HEK293 (cell line): ENCODE measurements around the gene PRELID1.

ENCODE experiments used
- CTCF ChIA-PET: fragments of 350-600 bp; formaldehyde crosslinking; extraction: SDS; loops from one replicate; lab custom pipeline; 2021; ENCODE audit warnings: antibody characterized with exemption; lab: Yijun Ruan, JAX
- POLR2A ChIA-PET: fragments of 300-600 bp; formaldehyde crosslinking; extraction: SDS; loops from one replicate; lab custom pipeline; 2020; ENCODE audit warnings: antibody characterized with exemption, inconsistent platforms; lab: Yijun Ruan, JAX
- H3K27ac ChIP-seq: fragments of 200-500 bp; sonication (Bioruptor generic); 2 replicates; pipeline ENCODE4 v1.5.1; 2014; ENCODE audit warnings: low read depth, low read length, control low read depth, inconsistent platforms; ENCODE audit errors: extremely low read depth
- H3K36me3 ChIP-seq, 2 experiments: fragments of 200-500 bp in 1 of 2; sonication (Bioruptor generic) in 1 of 2; 1 replicate in 1 of 2; 2 replicates in 1 of 2; pipeline ENCODE4 v1.5.1; 2014 to 2017; ENCODE audit warnings: inconsistent platforms in 2 of 2, low read length in 2 of 2; ENCODE audit not compliant: control insufficient read depth in 2 of 2, insufficient read depth in 1 of 2
- H3K4me1 ChIP-seq: fragments of 200-500 bp; sonication (Bioruptor generic); 2 replicates; pipeline ENCODE4 v1.5.1; 2014; ENCODE audit warnings: mild to moderate bottlenecking, low read length, inconsistent platforms; ENCODE audit not compliant: control insufficient read depth, insufficient read depth
- H3K4me3 ChIP-seq: 2 replicates; pipeline ENCODE4 v1.5.1; 2011; ENCODE audit warnings: low read depth, mild to moderate bottlenecking, control low read depth, low read length, moderate library complexity
- H3K9me3 ChIP-seq: fragments of 200-500 bp; sonication (Bioruptor generic); 2 replicates; pipeline ENCODE4 v1.5.1; 2014; ENCODE audit warnings: low read depth, low read length, inconsistent platforms; ENCODE audit not compliant: control insufficient read depth, insufficient read depth
- CTCF ChIP-seq: fragments of 450-650 bp; formaldehyde crosslinking; IDR thresholded peaks from 2 replicates; pipeline ENCODE4 v1.5.1; 2016; ENCODE audit warnings: missing biosample characterization, missing genetic modification characterization
- FEZF1 ChIP-seq: fragments of 450-650 bp; formaldehyde crosslinking; IDR thresholded peaks from 2 replicates; pipeline ENCODE4 v1.5.1; 2016; ENCODE audit warnings: missing biosample characterization, missing genetic modification characterization
- HOXC10 ChIP-seq: sonication (generic); formaldehyde crosslinking; IDR thresholded peaks from 2 replicates; pipeline ENCODE4 v1.8.1; 2023; ENCODE audit warnings: mild to moderate bottlenecking, missing genetic modification reagents
- MYNN ChIP-seq: fragments of 450-650 bp; formaldehyde crosslinking; IDR thresholded peaks from 2 replicates; pipeline ENCODE4 v1.5.1; 2016; ENCODE audit warnings: missing biosample characterization, missing genetic modification characterization, borderline replicate concordance
- TRIM28 ChIP-seq: IDR thresholded peaks from 2 replicates; pipeline ENCODE4 v1.6.1; 2011; ENCODE audit warnings: low read length, control low read depth, borderline replicate concordance
- ZEB2 ChIP-seq: fragments of 450-650 bp; formaldehyde crosslinking; IDR thresholded peaks from 2 replicates; pipeline ENCODE4 v1.5.1; 2016; ENCODE audit warnings: missing biosample characterization, missing genetic modification characterization
- ZNF10 ChIP-seq: fragments of 450-650 bp; formaldehyde crosslinking; IDR thresholded peaks from 2 replicates; pipeline ENCODE4 v1.5.1; 2017; ENCODE audit warnings: missing biosample characterization, missing genetic modification characterization
- ZNF239 ChIP-seq: fragments of 450-650 bp; formaldehyde crosslinking; IDR thresholded peaks from 2 replicates; pipeline ENCODE4 v1.5.1; 2016; ENCODE audit warnings: missing biosample characterization, missing genetic modification characterization
- ZNF274 ChIP-seq, 2 experiments: fragments of 200-500 bp in 1 of 2; fragments of 450-650 bp in 1 of 2; sonication (Bioruptor generic) in 1 of 2; formaldehyde crosslinking in 1 of 2; IDR thresholded peaks; 2 replicates each; pipeline versions ENCODE4 v1.5.1 to v1.6.1; 2014 to 2016; ENCODE audit warnings: borderline replicate concordance in 1 of 2, inconsistent platforms in 1 of 2, low read length in 1 of 2, missing biosample characterization in 1 of 2, missing genetic modification characterization in 1 of 2
- ZNF341 ChIP-seq: fragments of 450-650 bp; formaldehyde crosslinking; IDR thresholded peaks from 2 replicates; pipeline ENCODE4; 2016; ENCODE audit warnings: low read depth, missing biosample characterization, missing genetic modification characterization
- ZNF366 ChIP-seq: fragments of 450-650 bp; formaldehyde crosslinking; conservative IDR thresholded peaks from 2 replicates; pipeline ENCODE4 v1.5.1; 2016; ENCODE audit warnings: missing biosample characterization, missing genetic modification characterization
- ZNF530 ChIP-seq: fragments of 450-650 bp; formaldehyde crosslinking; IDR thresholded peaks from 2 replicates; pipeline ENCODE4 v1.5.1; 2016; ENCODE audit warnings: low read depth, missing biosample characterization, missing genetic modification characterization
- ZNF701 ChIP-seq: fragments of 450-650 bp; formaldehyde crosslinking; IDR thresholded peaks from 2 replicates; pipeline ENCODE4 v1.5.1; 2016; ENCODE audit warnings: missing biosample characterization, missing genetic modification characterization
- ZNF785 ChIP-seq: fragments of 450-650 bp; formaldehyde crosslinking; IDR thresholded peaks from 2 replicates; pipeline ENCODE4 v1.5.1; 2016; ENCODE audit warnings: missing biosample characterization, missing genetic modification characterization
- TF ChIP-seq, protein P1 (sequence below): fragments of 450-650 bp; IDR thresholded peaks from 2 replicates; pipeline ENCODE4 v1.5.1; 2018; ENCODE audit warnings: missing biosample characterization, mild to moderate bottlenecking, missing genetic modification characterization
- TF ChIP-seq, protein P2 (sequence below): fragments of 450-650 bp; formaldehyde crosslinking; IDR thresholded peaks from 2 replicates; pipeline ENCODE4 v1.5.1; 2016; ENCODE audit warnings: missing biosample characterization, missing genetic modification characterization
- TF ChIP-seq, protein P3 (sequence below): fragments of 450-650 bp; formaldehyde crosslinking; IDR thresholded peaks from 2 replicates; pipeline ENCODE4 v1.5.1; 2017; ENCODE audit warnings: missing biosample characterization, missing genetic modification characterization
- TF ChIP-seq, protein P4 (sequence below): fragments of 450-650 bp; formaldehyde crosslinking; IDR thresholded peaks from 2 replicates; pipeline ENCODE4 v1.5.1; 2016; ENCODE audit warnings: missing biosample characterization, missing genetic modification characterization, borderline replicate concordance
- TF ChIP-seq, protein P5 (sequence below): fragments of 450-650 bp; formaldehyde crosslinking; IDR thresholded peaks from 2 replicates; pipeline ENCODE4 v1.5.1; 2016; ENCODE audit warnings: missing biosample characterization, missing genetic modification characterization

PRELID1 gene

DNA sequence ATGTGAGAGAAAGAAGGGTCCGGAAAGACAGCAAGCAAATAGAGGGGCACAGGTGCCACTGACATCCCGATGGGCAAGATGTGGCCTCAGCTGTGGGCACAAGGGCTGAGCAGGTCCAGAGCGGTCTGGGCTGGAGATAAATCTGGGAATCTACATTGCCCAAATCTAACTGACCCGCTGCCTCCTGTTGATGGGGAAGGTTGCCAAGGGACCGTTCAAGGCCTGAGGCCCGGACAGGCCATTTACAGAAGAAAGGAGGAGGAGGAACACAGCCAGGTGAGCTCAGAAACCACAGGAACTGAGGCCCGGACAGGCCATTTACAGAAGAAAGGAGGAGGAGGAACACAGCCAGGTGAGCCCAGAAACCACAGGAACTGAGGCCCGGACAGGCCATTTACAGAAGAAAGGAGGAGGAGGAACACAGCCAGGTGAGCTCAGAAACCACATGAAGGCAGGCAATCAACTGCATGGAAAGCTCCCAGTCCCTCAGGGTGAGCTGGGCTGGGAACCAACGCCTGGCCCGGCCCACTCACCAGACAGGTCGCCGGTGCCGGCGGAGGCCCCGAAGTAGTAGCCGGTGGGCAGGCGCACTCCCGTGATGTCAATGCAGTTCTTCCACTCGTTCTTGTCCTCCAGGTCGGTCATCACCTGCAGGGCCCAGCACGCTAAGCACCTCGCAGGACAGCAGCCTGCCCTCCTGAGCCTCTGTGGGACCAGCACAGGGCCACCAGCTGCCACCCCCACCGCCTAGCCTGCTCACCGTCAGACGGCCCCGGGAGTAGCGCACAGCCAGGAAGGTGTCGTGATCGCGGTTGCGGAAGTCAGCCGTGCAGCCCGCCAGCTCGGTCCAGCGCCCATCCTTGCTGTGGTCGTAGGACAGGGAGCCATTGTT, 33.2 kb downstream of the PRELID1 start:
- no peak overlapping the region for H3K4me3 ChIP-seq
- no peaks in the 10 kb centered on the region for H3K4me1 ChIP-seq
- TF ChIP-seq ZNF366 (tag by site-specific recombination) (no peak), ZEB2 (tag by site-specific recombination) (no peak), ZNF785 (tag by site-specific recombination) (no peak), MYNN (tag by site-specific recombination) (no peak), ZNF10 (no peak), ZNF239 (tag by site-specific recombination) (no peak), ZNF701 (no peak), CTCF (tag by site-specific recombination) (no peak), FEZF1 (tag by site-specific recombination) (no peak), TRIM28 (no peak), HOXC10 (CRISPR knock-in tag) (no peak), ZNF341 (tag by site-specific recombination) (no peak), ZNF274 (IDR thresholded peaks at IDR 0.05; ENCODE audit: low read length) (no peak), ZNF274 (tag by site-specific recombination; IDR thresholded peaks at IDR 0.05; ENCODE audit: borderline replicate concordance) (no peak), ZNF530 (tag by site-specific recombination) (no peak)
- TF ChIP-seq, protein P1, sequence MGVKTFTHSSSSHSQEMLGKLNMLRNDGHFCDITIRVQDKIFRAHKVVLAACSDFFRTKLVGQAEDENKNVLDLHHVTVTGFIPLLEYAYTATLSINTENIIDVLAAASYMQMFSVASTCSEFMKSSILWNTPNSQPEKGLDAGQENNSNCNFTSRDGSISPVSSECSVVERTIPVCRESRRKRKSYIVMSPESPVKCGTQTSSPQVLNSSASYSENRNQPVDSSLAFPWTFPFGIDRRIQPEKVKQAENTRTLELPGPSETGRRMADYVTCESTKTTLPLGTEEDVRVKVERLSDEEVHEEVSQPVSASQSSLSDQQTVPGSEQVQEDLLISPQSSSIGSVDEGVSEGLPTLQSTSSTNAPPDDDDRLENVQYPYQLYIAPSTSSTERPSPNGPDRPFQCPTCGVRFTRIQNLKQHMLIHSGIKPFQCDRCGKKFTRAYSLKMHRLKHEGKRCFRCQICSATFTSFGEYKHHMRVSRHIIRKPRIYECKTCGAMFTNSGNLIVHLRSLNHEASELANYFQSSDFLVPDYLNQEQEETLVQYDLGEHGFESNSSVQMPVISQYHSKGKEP, result no peak
- TF ChIP-seq, protein P2, sequence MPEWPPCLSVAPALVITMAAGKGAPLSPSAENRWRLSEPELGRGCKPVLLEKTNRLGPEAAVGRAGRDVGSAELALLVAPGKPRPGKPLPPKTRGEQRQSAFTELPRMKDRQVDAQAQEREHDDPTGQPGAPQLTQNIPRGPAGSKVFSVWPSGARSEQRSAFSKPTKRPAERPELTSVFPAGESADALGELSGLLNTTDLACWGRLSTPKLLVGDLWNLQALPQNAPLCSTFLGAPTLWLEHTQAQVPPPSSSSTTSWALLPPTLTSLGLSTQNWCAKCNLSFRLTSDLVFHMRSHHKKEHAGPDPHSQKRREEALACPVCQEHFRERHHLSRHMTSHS, result no peak
- TF ChIP-seq, protein P3, sequence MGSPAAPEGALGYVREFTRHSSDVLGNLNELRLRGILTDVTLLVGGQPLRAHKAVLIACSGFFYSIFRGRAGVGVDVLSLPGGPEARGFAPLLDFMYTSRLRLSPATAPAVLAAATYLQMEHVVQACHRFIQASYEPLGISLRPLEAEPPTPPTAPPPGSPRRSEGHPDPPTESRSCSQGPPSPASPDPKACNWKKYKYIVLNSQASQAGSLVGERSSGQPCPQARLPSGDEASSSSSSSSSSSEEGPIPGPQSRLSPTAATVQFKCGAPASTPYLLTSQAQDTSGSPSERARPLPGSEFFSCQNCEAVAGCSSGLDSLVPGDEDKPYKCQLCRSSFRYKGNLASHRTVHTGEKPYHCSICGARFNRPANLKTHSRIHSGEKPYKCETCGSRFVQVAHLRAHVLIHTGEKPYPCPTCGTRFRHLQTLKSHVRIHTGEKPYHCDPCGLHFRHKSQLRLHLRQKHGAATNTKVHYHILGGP (tag by site-specific recombination), result no peak
- TF ChIP-seq, protein P4, sequence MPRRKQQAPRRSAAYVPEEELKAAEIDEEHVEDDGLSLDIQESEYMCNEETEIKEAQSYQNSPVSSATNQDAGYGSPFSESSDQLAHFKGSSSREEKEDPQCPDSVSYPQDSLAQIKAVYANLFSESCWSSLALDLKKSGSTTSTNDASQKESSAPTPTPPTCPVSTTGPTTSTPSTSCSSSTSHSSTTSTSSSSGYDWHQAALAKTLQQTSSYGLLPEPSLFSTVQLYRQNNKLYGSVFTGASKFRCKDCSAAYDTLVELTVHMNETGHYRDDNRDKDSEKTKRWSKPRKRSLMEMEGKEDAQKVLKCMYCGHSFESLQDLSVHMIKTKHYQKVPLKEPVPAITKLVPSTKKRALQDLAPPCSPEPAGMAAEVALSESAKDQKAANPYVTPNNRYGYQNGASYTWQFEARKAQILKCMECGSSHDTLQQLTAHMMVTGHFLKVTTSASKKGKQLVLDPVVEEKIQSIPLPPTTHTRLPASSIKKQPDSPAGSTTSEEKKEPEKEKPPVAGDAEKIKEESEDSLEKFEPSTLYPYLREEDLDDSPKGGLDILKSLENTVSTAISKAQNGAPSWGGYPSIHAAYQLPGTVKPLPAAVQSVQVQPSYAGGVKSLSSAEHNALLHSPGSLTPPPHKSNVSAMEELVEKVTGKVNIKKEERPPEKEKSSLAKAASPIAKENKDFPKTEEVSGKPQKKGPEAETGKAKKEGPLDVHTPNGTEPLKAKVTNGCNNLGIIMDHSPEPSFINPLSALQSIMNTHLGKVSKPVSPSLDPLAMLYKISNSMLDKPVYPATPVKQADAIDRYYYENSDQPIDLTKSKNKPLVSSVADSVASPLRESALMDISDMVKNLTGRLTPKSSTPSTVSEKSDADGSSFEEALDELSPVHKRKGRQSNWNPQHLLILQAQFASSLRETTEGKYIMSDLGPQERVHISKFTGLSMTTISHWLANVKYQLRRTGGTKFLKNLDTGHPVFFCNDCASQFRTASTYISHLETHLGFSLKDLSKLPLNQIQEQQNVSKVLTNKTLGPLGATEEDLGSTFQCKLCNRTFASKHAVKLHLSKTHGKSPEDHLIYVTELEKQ (tag by site-specific recombination), result no peak
- TF ChIP-seq, protein P5, sequence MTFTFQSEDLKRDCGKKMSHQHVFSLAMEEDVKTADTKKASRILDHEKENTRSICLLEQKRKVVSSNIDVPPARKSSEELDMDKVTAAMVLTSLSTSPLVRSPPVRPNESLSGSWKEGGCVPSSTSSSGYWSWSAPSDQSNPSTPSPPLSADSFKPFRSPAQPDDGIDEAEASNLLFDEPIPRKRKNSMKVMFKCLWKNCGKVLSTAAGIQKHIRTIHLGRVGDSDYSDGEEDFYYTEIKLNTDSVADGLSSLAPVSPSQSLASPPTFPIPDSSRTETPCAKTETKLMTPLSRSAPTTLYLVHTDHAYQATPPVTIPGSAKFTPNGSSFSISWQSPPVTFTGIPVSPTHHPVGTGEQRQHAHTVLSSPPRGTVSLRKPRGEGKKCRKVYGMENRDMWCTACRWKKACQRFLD (tag by site-specific recombination), result no peak
- TF ChIP-seq, all 188 proteins: peak for 0
- ChIA-PET CTCF (interaction anchor here (0.7 to 1.6 kb wide), 5 partner anchors 9 to 65 kb away, joined by 3 to 6 read pairs (median 5); no protein-coding TSS in a partner anchor), POLR2A (interaction anchor here (0.5 to 1.8 kb wide), 5 partner anchors 13 to 118 kb away, joined by 3 to 8 read pairs (median 4); partner anchors contain the start of gene LMAN2)
- H3K27ac ChIP-seq, result no peak overlapping the region
- no peaks in the 10 kb centered on the region for H3K9me3 ChIP-seq
- peaks cover 15 to 87% of the 10 kb centered on the region in 2 experiments for H3K36me3 ChIP-seq
